SJCRH30 (cell line): ENCODE data around the gene CTNNA3. TPM values are rescaled to one million over a fixed set of nuclear protein-coding genes. Genes with fewer than 3 reads are reported as not detected.

Source experiments
- DNase-seq, 2 experiments: peaks; one replicate each; pipeline ENCODE4 v3.0.0-alpha.2; 2015 to 2020
- H3K27ac ChIP-seq: fragments of 250-450 bp; sonication (Bioruptor Pico); 2 replicates; pipeline ENCODE4 v1.5.1; 2020; ENCODE audit warnings: mild to moderate bottlenecking, moderate library complexity
- H3K27me3 ChIP-seq: fragments of 250-450 bp; sonication (Bioruptor Pico); 2 replicates; pipeline ENCODE4 v1.5.1; 2020; ENCODE audit warnings: mild to moderate bottlenecking, moderate library complexity
- H3K36me3 ChIP-seq: fragments of 250-450 bp; sonication (Bioruptor Pico); 2 replicates; pipeline ENCODE4 v1.5.1; 2020; ENCODE audit warnings: mild to moderate bottlenecking, moderate library complexity
- H3K4me1 ChIP-seq: fragments of 250-450 bp; sonication (Bioruptor Pico); 2 replicates; pipeline ENCODE4 v1.5.1; 2020; ENCODE audit warnings: mild to moderate bottlenecking, moderate library complexity
- H3K4me3 ChIP-seq: fragments of 250-450 bp; sonication (Bioruptor Pico); 2 replicates; pipeline ENCODE4 v1.5.1; 2020; ENCODE audit warnings: mild to moderate bottlenecking, moderate library complexity
- H3K9me3 ChIP-seq: fragments of 250-450 bp; sonication (Bioruptor Pico); replicated peaks from 2 replicates; pipeline ENCODE4 v1.5.1; 2020; ENCODE audit warnings: mild to moderate bottlenecking, moderate library complexity
- total RNA-seq: library from RNA; depleted of rRNA; stranded (reverse); fragments of >200 nt; shearing (Covaris generic); gene quantifications from 2 replicates; pipeline ENCODE4 v1.2.3, GENCODE V29; 2014

The CTNNA3 gene
- total RNA-seq, 1 experiment from 2014 or later = 2.7 TPM

- Histone ChIP-seq H3K4me1 (peaks cover 3% of the 10 kb centered on the region; the same call in 1 of the 2 replicates), H3K9me3 (no peaks in the 10 kb centered on the region), H3K4me3 (no peak overlapping the region), H3K36me3 (no peaks in the 10 kb centered on the region), H3K27ac (no peak overlapping the region), H3K27me3 (no peaks in the 10 kb centered on the region)
- DNase-seq = no peak
Measured at GRCh38 chr10:65968871-65969270, 1727.1 kb downstream of the CTNNA3 start.

- Histone ChIP-seq H3K9me3 (no peaks in the 10 kb centered on the region), H3K27ac (no peak overlapping the region), H3K4me3 (no peak overlapping the region), H3K27me3 (no peaks in the 10 kb centered on the region), H3K36me3 (no peaks in the 10 kb centered on the region), H3K4me1 (peaks cover 3% of the 10 kb centered on the region; the same call in 1 of the 2 replicates)
- DNase-seq = no peak
Measured at GRCh38 chr10:65968437-65968836, 1727.6 kb downstream of the CTNNA3 start.

GRCh38 chr10:65964205-65964604 is 1731.8 kb downstream of the CTNNA3 start:
- no peak for DNase-seq
- H3K27me3 ChIP-seq = no peaks in the 10 kb centered on the region
- H3K4me3 ChIP-seq = no peak overlapping the region
- H3K9me3 ChIP-seq = no peaks in the 10 kb centered on the region
- no peaks in the 10 kb centered on the region for H3K36me3 ChIP-seq
- H3K4me1 ChIP-seq = peaks cover 3% of the 10 kb centered on the region; the same call in 1 of the 2 replicates
- no peak overlapping the region for H3K27ac ChIP-seq

- H3K9me3 ChIP-seq = no peaks in the 10 kb centered on the region
- H3K27ac ChIP-seq = no peak overlapping the region
Measured at GRCh38 chr10:65952086-65952485, 1743.9 kb downstream of the CTNNA3 start.

GRCh38 chr10:65950075-65950474 is 1745.9 kb downstream of the CTNNA3 start:
- no peak for DNase-seq
- H3K27me3 ChIP-seq = no peaks in the 10 kb centered on the region
- no peaks in the 10 kb centered on the region for H3K36me3 ChIP-seq
- H3K9me3 ChIP-seq = no peaks in the 10 kb centered on the region
- no peak overlapping the region for H3K4me3 ChIP-seq
- H3K27ac ChIP-seq = no peak overlapping the region
- H3K4me1 ChIP-seq = peaks cover 8% of the 10 kb centered on the region

More at GRCh38 chr10:65952086-65952485, 1743.9 kb downstream of the CTNNA3 start:
- H3K36me3 ChIP-seq = no peaks in the 10 kb centered on the region
- DNase-seq = no peak
- H3K4me1 ChIP-seq = peaks cover 8% of the 10 kb centered on the region
- no peaks in the 10 kb centered on the region for H3K27me3 ChIP-seq
- no peak overlapping the region for H3K4me3 ChIP-seq

GRCh38 chr10:65949526-65949925 is 1746.5 kb downstream of the CTNNA3 start:
- Histone ChIP-seq H3K36me3 (no peaks in the 10 kb centered on the region), H3K27ac (no peak overlapping the region), H3K9me3 (no peaks in the 10 kb centered on the region), H3K4me1 (peaks cover 8% of the 10 kb centered on the region), H3K27me3 (no peaks in the 10 kb centered on the region), H3K4me3 (no peak overlapping the region)
- no peak for DNase-seq

- H3K4me3 ChIP-seq = no peak overlapping the region
- H3K4me1 ChIP-seq = no peaks in the 10 kb centered on the region
- DNase-seq = no peak
- H3K27me3 ChIP-seq = no peaks in the 10 kb centered on the region
- H3K36me3 ChIP-seq = no peaks in the 10 kb centered on the region
- H3K9me3 ChIP-seq = no peaks in the 10 kb centered on the region
- no peak overlapping the region for H3K27ac ChIP-seq
Measured at GRCh38 chr10:65945061-65945460, 1750.9 kb downstream of the CTNNA3 start.

GRCh38 chr10:65943451-65943850 is 1752.5 kb downstream of the CTNNA3 start:
- Histone ChIP-seq H3K4me3 (no peak overlapping the region), H3K4me1 (no peaks in the 10 kb centered on the region)

GRCh38 chr10:65940816-65941662 is 1755.0 kb downstream of the CTNNA3 start:
- DNase-seq = no peak
- Histone ChIP-seq H3K4me1 (no peaks in the 10 kb centered on the region), H3K36me3 (no peaks in the 10 kb centered on the region), H3K9me3 (no peaks in the 10 kb centered on the region), H3K27ac (no peak overlapping the region), H3K4me3 (no peak overlapping the region), H3K27me3 (no peaks in the 10 kb centered on the region)

More at GRCh38 chr10:65943451-65943850, 1752.5 kb downstream of the CTNNA3 start:
- Histone ChIP-seq H3K27ac (no peak overlapping the region), H3K36me3 (no peaks in the 10 kb centered on the region), H3K27me3 (no peaks in the 10 kb centered on the region), H3K9me3 (no peaks in the 10 kb centered on the region)
- DNase-seq = no peak

GRCh38 chr10:65940105-65940504 is 1755.9 kb downstream of the CTNNA3 start:
- DNase-seq = no peak
- Histone ChIP-seq H3K27ac (no peak overlapping the region), H3K27me3 (no peaks in the 10 kb centered on the region), H3K36me3 (no peaks in the 10 kb centered on the region), H3K4me1 (no peaks in the 10 kb centered on the region), H3K4me3 (no peak overlapping the region), H3K9me3 (no peaks in the 10 kb centered on the region)

GRCh38 chr10:65931291-65932070 is 1764.5 kb downstream of the CTNNA3 start:
- Histone ChIP-seq H3K4me3 (peak overlapping the region; percentile 24), H3K9me3 (no peaks in the 10 kb centered on the region), H3K27me3 (no peaks in the 10 kb centered on the region), H3K36me3 (no peaks in the 10 kb centered on the region), H3K27ac (peak overlapping the region; percentile 39), H3K4me1 (peaks cover 13% of the 10 kb centered on the region)
- DNase-seq = peak; percentile 69 to 88

GRCh38 chr10:65911151-65911835 is 1784.7 kb downstream of the CTNNA3 start:
- Histone ChIP-seq H3K4me3 (no peak overlapping the region), H3K27me3 (no peaks in the 10 kb centered on the region), H3K4me1 (no peaks in the 10 kb centered on the region), H3K9me3 (no peaks in the 10 kb centered on the region), H3K36me3 (no peaks in the 10 kb centered on the region), H3K27ac (no peak overlapping the region)
- DNase-seq = no peak

GRCh38 chr10:65910209-65910608 is 1785.8 kb downstream of the CTNNA3 start:
- H3K27ac ChIP-seq = no peak overlapping the region
- no peaks in the 10 kb centered on the region for H3K27me3 ChIP-seq
- H3K9me3 ChIP-seq = no peaks in the 10 kb centered on the region
- no peaks in the 10 kb centered on the region for H3K36me3 ChIP-seq
- DNase-seq = no peak
- no peaks in the 10 kb centered on the region for H3K4me1 ChIP-seq
- no peak overlapping the region for H3K4me3 ChIP-seq

GRCh38 chr10:65907199-65907712 is 1788.7 kb downstream of the CTNNA3 start:
- no peaks in the 10 kb centered on the region for H3K36me3 ChIP-seq
- no peaks in the 10 kb centered on the region for H3K27me3 ChIP-seq
- no peaks in the 10 kb centered on the region for H3K9me3 ChIP-seq
- DNase-seq = no peak
- H3K4me3 ChIP-seq = no peak overlapping the region
- H3K4me1 ChIP-seq = no peaks in the 10 kb centered on the region
- H3K27ac ChIP-seq = no peak overlapping the region
